CD4-positive, alpha-beta T cell treated with Interleukin-12 subunit alpha and Interleukin-12 subunit beta, for 1 hour (primary cell): ENCODE measurements around the gene PBOV1.
"Not testable (repeated sequence)": the region's sequence is repeated elsewhere in the genome, so short reads cannot be mapped to it uniquely, and the experiment has no call there.

ENCODE experiments used
- DNase-seq: peaks from one replicate; pipeline ENCODE4 v3.0.0-alpha.2; 2020

PBOV1 gene

DNA sequence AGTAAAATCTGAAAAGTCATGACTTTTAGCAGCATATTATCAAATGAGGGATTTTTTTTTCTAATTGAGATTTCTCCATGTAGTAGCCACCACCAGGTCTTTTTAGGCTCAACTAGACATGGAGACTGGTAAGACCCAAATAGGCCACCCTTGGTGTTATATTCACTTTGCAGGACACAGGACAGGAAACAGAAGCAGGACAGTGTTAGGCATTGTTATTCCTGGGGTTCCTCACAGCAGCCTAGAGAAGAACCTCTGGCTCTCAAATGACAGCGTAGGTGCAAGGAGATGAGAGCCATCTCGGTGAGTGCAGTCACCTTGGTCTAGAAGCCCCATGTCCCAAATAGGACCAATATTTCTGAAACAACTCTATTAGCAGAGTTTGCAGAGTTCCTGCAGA lies 19.2 kb upstream of the PBOV1 start:
- DNase-seq: no peak

DNA sequence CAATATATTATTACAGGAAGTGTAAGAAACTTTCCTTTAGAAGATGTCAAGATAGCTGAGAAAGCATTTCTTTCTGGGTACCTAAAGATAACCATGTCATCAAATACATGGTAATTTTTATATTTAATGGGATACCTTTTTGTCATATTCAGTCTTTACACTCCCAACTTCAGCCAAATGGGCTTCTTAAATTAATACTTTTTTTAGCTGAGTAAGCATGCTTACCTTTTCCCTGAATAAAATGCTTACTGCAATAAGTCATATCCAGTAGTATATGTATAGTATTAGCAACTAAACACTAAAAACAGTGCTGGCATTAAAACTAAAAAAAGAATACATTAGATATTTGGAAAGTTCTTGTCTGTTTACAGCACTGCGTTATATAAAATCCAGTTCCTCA lies 17.4 kb upstream of the PBOV1 start:
- no peak for DNase-seq

DNA sequence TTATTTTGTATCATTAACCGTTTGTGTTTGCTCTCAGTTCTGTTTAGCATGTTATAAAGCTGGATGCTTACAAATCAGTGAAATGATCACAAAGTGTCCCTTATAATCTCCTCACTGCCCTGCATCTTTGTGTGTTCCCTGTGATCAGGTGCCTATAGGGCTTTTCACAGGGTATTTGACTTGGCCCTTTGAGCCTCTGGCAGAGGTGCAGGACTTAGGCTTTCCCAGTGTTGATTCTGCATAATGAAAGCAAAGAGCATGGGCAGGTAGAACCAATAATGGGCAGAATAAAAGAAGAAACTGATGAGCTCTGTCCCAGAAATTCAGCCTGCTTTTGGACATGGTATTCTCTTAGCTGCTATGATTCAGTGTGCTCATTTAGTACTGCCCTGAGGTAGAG lies 16.9 kb upstream of the PBOV1 start:
- no peak for DNase-seq

DNA sequence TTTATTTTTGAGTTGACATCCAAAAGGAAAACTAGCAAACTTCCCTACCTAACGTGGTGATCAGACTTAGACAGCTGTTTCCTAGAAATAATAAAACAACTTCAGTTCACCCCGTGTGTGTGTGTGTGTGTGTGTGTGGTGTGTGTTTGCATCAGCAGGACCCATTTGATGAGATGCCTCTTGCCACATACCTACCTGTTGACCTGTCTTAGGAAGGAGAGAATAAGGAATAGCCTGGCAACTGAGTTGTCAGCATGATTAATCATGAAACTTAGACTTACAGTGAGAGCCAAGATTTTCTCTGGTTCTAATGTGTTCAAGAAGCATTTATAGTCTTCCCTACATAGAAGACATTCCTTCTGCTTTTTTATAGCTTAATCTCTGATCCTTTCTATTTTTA lies 16.1 kb upstream of the PBOV1 start:
- DNase-seq: no peak

DNA sequence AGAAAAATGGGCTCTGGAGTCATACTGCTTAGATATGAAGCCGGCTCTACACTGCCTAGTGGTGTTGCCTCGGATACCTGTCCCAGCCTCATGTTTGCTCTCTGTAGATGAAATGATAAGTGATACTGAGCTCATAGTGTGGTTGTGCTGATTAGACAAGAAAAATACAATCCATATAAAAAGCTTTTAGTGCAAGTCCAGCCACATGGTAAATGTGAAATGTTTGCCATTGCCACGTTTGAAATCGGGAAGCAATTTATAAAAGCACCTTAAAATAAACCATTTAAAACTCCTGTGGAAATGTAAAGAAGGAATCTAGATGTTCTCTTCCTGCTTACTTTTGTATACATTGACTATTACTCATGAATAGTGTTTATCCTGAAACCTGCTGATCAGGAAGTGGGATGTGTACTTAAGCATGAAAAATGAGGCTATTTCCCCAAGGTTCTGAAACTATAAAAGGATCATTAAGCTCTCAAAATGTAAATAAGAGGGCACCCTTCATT lies 13.1 kb upstream of the PBOV1 start:
- DNase-seq: no peak

DNA sequence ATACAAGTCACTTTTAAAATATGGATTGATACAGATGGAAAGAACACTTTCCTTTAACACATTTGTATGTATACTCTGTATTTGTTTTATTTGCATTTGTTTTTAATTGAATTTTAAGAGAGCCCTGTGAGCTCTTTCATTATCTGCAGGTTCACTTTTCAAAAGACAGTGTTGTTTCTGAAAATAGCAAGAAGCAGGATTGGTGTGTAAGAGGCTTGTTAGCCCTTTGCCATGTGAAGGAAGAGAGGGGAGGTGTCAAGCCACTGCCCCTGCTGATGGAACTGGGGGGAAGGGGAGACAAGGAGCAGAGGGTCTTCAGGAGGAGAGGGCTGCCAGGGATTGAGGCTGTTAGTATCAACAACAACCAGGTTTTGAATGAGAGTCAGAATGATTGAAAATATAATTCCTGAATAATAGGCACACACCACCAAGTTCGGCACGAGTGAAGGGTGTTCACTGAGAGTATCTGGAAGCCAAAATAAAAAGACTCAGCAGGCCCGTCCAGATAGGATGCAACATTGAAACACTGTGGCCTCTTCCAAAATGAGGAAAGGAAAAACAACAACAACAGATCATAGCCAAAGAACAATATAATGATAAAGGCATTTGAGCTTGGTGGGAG lies 12.6 kb upstream of the PBOV1 start:
- no peak for DNase-seq

DNA sequence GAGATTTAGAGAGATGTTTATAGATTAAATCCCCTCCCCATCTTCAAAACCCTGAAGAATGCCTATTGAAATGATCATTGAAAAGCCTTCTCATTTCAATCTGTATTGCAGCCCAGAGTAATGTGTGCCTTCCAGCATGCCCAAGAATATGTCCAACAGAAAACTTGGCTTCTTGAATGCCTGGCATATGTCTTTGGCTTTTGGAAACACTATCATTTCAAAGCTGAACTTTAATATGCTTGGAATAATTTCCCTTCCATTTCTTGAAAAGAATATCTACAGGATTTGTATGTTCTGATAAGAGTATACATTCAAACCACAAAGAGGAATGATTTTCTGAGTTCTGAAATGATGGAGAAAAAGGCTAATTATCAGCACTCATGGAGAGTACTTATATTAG lies 11.9 kb upstream of the PBOV1 start:
- DNase-seq: no peak

DNA sequence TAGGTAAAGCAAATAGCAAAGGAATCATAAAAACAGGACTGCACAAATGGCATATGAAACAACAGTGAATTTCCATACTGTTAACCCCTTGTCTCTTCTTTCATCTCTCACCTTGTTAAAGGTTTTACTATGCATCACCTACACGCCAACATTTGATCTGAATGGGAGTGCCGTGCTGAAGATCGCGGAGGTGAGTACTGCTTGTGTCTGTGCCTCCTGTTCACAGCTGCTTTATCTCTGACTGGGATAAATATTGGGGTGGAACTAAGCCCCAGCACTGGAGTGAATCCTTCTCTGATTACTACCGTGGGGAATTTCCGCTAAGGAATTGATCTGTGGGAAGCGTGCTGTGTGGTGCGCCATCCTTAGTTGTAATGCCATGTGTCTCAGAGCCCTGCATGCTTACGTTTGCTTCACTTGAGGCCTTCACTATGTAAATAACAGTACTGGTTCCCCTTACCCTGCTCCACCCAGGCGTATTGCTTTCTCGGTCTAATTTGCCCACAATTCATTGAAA lies 11.4 kb upstream of the PBOV1 start:
- no peak for DNase-seq

DNA sequence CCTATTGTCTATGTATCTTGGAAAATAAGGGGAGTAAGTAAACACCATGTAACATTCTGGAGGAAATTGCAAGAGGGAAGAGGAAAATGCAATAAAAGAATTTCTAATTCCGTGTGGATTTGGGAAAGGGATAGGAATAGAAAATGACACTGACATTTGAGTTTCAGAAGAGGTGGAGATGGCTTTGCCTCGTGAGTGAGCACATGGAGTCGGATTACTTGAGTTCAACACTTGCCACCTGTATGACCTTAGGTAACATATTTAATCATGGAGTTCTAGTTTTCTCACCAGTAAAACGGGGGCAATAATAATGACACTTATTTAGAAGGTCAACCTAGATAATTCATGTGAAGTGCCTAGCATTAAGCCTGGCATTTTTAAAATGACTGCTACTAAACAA lies 10.8 kb upstream of the PBOV1 start:
- DNase-seq: no peak

DNA sequence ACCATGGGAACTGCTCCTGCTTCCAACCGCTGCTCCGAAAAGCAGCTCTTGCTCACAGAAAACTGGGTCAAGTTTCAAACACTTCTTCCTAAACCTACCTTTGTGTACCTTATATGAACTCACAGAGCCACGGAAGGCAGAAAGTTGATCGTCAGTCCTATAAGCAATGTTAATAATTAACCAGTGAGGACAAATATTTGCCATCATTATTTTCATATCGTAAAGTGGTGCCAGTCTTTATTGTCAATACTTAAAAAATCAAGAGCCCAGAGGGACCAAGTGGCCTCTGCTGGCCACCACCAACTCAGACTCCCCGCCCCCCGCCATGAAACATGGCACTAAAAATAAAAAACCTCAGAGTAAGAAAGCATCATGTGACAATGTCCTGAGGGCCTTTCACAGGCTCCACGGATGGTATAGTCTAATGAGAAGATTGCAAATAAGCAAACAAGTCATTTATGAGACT lies 9.1 kb upstream of the PBOV1 start:
- DNase-seq: no peak

DNA sequence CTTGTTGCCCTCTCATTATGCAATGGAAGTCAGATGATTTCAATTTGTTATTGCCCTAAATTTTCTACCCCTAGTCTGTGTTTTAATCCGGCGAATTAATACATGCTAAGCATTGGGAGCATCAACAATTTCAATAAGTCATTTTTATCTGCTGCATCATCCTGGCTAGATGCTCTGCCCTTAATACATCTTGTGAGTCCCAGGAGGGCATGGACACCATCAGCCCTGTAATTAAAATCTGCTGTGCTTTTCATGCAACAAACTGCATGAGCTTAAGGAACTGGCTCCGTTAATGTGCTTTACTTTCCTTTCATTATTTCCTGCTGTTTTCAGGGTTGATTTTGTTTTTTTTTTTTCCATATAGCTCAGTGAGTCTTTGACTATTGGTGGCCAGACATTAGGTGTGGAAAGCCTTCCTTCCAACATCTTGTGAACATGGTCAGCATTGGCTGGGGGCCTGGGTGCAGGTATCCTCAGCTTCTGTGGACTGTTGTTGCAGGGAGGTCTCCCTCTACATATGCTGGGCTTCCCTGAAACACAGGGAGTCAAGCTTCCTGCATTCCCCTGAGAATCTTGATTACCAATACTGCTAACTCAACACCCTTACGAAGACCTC lies 8.5 kb upstream of the PBOV1 start:
- no peak for DNase-seq

DNA sequence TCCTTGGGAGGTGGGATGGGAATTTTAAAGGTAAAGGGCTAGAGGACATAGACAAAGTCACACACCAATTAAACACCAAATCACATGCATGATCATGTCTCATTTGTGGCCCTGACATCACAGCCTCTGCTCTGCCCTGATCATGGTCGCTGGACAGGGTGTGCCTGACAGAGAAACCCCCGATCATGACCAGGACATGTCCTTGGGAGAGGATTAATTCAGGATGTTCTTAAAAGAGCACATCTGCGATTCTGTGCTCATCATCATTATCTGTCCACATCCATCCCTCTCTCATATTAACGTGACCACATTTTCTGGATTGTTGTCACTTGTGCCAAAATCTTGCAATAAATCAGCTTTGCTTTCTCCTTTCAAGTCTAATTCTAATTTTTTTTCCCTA lies 7.7 kb upstream of the PBOV1 start:
- DNase-seq: no peak

DNA sequence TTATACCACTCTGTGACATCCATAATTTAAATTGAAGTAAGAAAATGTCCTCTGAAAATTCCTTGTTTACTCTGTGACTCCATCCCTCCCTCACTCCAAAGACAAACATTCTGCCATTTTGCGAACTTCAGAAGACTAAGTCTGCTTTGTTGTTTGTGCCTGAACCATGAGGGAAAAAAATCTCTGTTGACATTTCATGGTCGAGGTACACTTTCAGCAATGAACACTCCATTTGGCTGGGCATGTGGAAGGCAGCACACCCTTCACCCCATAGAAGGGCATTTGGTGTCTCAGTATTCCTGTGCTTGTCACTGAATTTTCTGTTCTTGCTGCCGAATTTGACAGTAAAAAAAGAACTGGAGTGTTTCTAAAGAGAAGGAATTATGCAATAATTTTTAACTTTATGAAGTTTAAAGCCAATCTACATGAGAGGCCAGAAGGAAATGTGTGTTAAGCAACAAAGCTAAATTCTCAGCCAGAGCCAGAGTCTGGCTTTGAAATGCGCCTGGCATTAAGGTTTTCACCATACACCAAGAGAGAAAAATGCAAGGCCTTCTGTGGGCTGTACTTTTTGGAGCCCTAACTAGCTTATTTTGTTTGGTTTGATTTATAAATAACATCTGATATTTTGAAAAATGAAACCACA lies 4.7 kb upstream of the PBOV1 start:
- DNase-seq: no peak

DNA sequence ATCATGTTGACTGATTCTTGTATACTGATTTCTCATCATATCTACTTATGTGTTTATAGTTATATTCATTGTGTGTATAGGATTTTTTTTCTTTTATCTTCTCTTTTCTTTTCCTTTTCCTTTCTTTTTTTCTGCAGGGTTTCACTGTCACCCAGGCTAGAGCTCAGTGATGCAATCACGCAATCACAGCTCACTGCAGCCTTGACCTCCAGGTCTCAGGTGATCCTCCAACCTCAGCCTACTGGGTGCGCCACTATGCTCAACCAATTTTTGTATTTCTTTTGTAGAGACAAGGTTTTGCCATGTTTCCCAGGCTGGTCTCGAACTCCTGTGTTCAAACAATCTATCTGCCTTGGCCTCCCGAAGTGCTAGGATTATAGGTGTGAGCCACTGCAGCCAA lies 1.6 kb upstream of the PBOV1 start:
- no peak for DNase-seq

DNA sequence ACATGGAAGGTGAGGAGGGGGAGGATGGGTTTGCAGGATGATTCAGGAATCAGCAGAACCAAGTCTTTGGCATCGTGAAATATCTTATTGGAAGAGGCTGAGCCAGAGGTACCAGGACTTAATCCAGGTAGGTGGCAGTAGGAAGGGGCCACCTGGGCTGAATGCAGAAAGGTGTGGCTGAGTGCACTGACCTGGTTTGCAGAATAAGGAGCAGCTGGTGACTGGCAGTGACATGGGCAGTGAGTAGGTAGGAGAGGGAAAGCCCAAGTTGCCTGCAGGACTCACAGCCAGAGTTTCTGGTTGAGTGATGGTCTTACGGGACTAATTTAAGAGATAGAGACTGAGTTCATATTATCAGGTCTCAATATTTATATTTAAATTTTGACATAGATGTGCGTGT lies 1.1 kb upstream of the PBOV1 start:
- DNase-seq: no peak

DNA sequence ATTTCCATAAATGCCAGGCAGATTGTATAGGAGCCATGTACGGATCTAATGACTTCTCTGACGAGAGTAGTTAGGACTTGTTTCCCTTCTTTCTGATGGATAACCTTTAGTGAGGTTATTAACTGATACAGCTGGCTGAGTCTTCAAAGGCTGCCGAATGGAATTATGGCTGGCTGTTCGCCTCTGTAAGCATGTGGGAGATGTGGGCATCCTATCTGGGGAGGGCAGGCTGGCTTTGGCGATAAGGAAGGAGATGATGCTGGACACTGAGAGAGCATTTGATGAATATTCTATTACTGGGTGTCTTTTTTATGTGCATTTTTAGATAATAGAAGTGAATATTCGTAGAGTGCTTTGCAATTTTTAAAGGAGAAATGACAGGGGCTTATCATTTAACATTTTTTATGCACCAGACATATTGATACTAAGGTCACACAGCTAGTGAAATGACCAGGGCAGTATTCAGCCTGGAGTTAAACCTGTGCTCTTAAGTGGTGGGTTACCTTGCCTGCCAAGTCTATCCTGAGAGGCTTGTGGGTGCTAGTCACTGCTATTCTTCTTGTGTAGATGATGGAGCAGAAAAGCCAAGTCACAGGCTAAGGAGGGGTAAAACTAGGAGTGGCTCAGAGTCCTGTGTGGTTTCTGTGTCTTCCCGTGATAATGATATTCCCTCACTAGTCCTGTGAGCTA lies 3.1 kb downstream of the PBOV1 start:
- DNase-seq: no peak

DNA sequence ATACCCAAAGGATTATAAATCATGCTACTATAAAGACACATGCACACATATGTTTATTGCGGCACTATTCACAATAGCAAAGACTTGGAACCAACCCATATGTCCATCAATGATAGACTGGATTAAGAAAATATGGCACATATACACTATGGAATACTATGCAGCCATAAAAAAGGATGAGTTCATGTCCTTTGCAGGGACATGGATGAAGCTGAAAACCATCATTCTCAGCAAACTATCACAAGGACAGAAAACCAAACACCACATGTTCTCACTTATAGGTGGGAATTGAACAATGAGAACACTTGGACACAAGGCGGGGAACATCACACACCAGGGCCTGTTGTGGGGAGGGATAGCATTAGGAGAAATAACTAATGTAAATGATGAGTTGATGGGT lies 5.8 kb downstream of the PBOV1 start:
- DNase-seq: not testable (repeated sequence)

DNA sequence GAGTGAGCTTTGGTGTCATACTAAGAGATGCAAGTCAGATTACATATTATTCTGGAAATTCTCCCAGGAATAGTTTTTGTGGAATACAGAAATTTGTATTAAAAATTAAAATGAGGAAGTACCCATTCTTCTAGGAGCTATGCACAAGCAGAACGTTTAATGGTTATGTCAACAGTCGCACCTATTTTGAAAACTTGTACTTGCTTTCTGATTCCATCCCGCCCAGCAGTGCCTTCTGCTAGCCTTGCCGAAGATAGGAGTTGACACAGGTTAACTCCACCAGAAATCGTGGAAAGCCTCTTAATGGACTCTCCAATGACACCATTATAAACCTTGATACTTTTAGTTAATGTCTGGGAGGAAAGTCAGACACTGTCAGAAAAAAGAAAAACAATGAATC lies 6.7 kb downstream of the PBOV1 start:
- no peak for DNase-seq

DNA sequence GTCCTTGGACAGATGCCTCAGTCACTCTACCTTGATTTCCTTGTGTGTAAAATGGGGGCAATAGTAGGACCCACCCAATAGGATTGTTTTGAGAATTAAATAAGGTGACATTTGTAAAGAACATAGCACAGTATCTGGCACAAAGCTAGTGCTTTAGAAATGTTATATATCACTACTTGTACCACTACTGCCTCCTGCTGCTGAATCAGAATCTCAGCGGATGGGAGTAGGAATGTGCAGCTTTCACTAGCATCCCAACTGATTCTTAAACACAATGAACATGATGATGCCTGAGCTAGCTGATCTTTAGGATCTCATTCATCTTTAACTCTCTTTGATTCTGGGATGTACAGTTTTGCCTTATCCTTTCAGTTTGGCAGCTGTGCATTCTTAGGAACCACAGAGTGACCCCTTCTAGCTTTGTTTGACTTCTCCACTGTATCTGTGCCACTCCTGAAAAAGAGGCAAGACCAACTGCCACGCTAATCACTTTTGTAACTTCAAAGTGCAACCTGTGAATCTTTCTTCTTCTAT lies 7.2 kb downstream of the PBOV1 start:
- DNase-seq: no peak

DNA sequence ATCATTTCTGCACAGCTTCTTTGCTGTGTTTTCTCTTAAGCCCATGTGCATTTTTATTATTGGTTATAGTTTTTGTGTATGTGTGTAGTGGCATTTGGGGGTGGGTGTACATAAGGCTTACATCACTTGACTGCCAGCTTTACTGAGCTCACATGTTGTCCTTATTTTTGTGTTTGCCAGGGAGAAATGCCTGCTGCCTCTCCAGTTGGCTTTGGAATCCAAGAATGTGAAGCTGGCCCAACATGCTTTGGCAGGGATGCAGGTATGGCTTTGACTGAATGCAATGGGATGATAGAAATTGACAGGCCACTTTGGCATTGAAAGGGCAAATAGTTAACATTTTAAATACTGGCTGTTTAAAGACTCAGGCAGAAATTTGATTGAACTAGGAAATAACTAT lies 11.4 kb downstream of the PBOV1 start:
- DNase-seq: no peak

DNA sequence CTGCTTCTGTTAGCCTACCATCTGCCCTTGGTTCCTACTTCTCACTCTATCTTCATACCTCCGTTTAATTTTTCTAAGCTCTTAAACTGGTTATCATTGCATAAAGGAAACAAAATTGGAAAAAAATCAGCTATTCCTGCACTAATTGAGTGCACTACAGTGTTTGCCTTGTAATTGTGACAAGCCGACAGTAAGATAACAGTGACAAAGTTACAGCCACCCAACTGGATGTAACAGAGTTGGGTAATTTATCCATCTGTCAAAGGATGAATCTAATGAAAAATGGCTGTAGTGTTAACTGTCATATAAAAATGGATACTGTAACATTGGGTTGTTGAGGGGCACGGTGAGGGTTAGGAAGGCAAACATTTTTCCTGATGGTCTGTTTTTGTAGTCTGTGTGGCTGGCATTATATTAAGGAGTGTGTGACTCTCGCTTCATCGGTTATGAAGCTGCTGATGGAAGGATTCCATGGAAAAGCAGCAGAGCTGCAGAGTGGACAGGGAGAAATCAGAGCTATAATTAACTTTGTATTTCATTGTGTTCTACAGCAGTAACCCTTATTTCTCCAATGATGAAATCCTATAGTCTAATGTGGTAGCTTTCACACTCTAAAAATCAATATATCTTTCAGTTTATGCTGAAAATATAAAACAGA lies 12.7 kb downstream of the PBOV1 start:
- no peak for DNase-seq

DNA sequence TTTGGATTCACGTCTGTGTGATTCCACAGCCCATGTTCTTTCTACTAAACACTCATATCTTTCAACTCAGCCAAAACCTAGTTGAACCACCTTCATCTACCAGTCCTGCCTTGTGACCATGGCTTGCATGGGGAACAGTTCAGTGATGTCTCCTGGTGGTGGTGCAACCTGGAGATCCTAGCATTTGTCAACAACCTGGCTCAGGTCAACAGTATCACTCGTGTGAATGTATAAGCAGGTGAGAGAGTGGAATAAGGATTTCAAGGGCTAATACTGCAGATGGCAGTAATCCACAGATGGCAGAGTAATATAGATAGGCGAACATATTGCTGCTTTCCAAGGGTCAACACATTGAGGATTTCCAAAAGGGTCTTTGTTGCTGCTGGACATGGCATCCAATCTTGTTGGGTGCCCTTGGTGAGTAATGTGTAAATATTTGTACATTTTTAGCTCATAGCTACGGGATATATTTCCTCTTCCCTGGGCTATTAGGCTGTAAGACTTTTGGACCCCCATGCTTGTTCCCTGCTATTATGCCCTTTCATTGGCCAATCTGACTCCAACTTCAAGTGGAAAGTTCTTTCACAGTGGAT lies 13.4 kb downstream of the PBOV1 start:
- DNase-seq: no peak
